CMK (cell line): ENCODE data around the gene SRRM5.
"Not testable (repeated sequence)": the region's sequence is repeated elsewhere in the genome, so short reads cannot be mapped to it uniquely, and the experiment has no call there.

Experiments
- DNase-seq: peaks from one replicate; pipeline ENCODE4 v3.0.0-alpha.2; 2010; ENCODE audit warnings: low read depth

SRRM5 gene

GRCh38 chr19:43591904-43592772, 19.8 kb upstream of the SRRM5 start:
- DNase-seq = no peak

DNA sequence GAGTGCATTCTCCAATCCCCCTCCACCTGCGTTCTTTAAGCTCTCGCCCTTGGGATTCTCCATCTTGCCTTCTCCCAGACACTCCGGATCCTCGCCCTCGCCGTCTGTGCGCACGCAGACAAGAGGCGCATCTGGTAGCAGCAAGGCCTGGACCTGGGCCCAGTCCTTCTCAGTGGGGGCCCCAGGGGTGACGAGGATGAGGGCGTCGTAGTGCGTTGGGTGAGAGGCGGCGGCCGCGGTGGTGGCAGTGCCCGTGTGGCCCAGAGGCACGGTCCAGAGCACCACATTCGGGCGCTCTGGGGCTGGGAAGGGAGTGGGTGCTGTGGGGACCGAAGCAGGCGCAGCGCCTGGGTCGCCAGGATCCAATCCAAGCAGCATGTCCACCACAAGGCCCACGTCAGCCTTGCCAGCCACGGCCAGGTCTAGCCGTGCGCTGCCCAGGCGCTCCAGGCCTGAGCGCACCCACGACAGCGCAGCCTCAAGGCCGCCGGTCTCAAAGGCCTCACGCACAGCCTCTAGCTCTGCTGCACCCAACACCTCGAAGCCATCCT, 19.0 kb upstream of the SRRM5 start:
- no peak for DNase-seq

GRCh38 chr19:43594081-43594697, 17.7 kb upstream of the SRRM5 start:
- DNase-seq = no peak

DNA sequence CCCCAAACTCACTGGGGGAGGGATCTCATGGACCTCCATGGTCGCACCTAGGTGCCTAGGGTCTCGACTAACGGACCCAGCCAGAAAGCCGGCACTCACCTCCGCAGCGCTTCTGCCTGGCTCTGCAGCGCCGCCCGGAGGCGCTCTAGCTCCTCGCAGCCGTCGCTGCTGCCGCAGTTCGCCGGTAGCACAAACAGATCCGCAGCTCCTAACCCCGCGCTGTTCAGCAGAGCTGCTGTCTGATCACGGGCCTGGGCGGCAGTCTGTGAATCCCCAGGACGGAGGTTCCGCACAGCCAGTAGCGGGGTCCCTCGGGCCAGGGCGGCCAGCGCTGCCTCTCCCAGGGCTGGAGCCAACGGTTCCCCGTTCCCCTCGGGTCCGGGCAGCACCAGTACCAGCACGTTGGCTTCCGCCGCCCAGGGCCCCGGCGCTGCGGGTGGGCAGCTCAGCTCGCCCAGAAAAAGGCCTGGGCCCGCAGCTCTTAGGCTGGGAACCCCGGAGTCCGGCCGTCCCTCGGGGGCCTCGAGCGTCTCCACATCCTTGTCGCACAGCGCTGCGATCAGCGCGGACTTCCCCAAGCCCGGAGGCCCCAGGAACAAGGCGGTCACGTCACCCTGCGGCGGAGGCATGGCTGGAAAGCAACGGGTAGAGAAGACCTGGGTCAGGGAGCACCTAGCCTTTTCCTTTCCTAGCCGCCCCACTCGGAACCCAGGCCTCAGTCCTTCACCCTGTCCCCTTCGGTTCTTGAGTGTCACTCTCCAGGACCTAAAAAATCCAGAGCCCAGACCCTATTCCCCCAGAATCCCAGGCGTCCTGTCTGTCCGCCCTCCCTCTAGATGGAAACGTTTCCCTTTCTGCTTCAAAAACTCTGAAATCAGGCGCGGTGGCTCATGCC, 16.9 kb upstream of the SRRM5 start:
- DNase-seq = no peak

DNA sequence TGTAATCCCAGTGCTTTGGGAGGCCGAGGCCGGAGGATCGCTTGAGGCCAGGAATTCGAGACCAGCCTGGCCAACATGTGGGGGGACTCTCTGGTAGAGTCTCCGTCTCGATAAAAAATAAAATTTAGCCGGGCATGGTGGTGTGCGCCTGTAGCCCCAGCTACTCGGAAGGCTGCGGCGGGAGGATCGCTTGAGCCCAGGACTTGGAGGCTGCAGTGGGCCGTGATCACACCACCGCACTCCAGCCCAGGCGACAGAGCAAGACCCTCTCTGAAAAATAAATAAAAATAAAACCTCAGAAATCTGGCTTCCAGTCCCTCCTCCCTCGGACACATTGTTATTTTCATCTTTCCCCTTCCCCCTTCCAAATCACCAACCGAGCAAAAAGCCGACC, 16.3 kb upstream of the SRRM5 start:
- DNase-seq = no peak

DNA sequence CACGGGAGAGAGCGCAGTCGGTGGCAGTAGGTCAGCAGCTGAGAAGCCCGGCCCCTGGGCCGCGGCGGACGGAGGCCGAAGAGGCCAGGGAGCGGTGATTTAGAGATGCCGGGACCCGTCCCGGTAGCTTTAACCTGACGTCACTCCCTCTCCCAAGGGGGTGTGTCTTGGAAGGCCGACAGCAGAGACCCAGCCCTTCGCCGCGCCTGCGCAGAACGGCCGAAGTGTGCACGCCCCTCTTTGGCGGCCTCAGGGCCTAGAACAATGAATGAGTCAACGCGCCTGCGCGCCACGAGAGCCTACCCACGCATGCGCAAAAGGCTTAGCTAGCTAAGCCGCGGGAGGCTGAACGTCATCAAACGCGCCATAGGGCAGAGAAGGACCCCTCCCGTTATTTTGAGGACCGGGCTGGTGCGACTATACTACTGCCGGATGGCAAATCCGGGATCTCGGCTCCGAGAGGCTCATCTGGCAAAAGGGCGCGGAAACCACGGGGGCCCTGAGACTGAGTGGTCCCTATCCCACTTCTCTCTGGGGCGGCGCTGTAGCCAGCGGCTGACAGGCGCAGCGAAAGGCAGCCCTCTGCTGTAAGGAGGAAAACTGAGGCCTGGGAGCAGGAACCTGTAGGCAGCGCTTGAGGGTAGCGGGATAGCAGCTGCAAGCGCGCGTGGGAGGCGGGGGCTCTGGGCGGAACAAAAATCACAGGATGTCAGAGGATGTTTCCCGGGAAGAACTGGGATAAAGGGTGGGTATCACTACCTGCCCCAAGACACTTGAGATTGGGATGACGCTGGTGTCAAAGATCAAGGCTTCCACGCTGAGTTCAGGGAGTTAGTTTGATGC, 15.7 kb upstream of the SRRM5 start, which contains the start of the genes IRGQ and ZNF576:
Gene IRGQ (minus strand): TSS at position 136 of the 843 bp plus-strand sequence. CDS start 796 bp downstream, outside the sequence.
Gene ZNF576 (plus strand): TSS at position 597 of the 843 bp plus-strand sequence. CDS start 514 bp downstream, outside the sequence.
- DNase-seq = peak; percentile 98

- DNase-seq = no peak
Observed at GRCh38 chr19:43596842-43597461, 14.9 kb upstream of the SRRM5 start.

DNA sequence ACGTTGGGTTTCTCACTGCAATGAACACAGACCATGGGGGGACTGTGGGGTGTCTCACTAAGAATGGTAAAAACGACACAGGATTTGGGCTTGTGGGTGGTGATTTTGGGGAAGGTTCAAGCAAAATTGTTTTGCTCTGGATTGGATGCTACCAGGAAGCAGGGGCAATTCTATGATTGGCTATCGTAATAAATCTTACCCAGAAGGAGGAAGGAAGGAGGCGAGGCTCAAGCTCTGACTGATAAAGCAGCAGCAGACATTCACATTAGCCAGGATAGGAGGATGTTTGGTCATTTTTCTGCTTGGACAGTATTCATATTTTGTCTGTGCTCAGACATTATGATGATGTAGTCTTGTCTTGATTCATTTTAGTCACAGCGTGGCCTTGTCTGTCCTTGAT, 14.0 kb upstream of the SRRM5 start:
- DNase-seq = no peak

- DNase-seq = no peak
Observed at GRCh38 chr19:43598445-43599240, 13.2 kb upstream of the SRRM5 start.

DNA sequence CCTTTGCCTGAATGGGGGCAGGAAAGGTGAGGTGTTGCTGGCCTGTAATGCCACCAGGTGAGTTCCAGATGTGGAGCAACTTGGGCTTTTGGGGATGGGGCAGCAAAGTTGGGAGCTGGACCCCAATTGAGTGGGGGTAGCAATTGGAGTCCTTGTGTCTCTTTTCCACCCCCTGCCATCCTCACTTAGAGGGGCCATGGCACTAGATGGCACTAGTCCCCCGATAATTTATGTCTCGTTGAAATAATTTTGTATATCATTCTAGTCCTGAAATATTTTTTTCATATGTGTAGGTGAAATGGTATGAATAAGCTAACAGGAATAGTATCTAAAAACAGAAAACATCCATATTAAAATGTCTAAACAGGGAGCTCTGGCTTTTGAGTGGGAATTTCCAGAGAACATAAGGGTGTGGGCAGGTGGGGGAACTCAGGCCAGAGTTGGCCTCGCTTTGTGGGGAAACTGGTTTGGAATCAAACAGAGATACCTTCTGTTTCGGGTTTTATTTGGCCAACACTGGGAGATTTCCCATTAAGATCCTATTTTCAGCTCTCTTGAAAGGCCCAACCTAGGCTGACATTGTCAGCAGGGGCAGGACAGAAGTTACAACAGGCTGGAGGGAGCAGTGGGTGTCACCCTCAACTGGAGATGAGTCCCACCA, 12.1 kb upstream of the SRRM5 start:
- no peak for DNase-seq

DNA sequence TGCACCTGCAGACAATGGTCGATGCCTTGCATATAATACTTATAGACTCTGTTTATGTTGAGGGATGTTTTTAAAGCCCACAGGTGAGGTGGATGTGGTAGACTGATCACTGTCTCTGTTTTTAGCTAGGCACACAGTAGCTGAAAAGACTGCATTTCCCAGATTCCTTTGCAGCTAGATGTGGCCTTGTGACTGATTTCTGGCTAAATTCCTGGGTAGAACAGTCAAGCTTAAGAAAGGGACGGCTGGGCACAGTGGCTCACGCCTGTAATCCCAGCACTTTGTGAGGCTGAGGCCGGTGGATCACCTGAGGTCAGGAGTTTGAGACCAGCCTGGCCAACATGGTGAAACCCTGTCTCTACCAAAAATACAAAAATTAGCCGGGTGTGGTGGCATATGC, 11.6 kb upstream of the SRRM5 start:
- DNase-seq = not testable (repeated sequence)

- DNase-seq = no peak
Observed at GRCh38 chr19:43605875-43606568, 5.9 kb upstream of the SRRM5 start.

- DNase-seq = no peak
Observed at GRCh38 chr19:43606569-43607229, 5.2 kb upstream of the SRRM5 start.

DNA sequence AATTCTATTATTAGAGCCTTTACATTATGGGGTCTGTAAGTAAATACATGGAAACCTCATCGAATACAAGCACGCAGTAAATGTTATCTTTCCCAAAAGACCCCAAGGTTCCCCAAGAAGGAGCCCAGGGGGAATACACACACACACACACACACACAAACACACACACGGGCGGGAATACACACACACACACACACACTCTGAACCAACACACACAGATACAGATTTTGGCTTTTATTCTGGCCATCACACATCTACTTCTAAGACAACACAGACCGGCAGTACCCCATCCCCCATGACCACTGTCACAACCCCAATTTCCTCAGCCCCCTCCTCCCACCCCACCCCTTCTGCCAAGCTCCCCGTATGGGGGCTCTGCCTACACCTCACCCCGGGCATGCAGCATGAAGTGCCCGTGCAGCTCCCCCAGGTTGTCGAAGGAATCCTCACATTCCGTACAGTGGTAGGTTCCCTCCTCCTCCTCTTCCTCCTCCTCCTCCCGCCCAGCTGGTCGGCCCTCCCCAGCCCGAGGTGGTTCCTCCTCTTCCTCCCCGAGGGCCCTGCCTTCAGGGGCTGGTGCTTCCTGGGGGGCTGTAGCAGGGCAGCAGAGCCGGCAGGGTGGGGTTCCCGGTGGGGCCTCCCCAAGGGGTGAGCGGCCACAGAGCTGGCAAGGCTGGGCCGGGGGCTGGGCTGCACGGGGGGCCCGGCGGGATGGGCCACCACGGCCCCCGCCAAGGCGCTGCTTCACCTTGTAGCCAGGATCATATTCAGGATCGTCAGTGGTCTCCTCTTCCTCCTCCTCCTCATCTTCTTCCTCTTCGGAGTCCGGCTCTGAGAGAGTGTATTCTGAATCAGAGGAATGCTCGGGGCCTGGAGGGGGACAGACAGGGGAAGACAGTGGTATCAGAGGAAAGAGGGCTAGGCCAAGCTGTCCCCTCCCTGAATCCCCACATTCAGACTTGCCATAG, 4.4 kb upstream of the SRRM5 start:
- DNase-seq = no peak

DNA sequence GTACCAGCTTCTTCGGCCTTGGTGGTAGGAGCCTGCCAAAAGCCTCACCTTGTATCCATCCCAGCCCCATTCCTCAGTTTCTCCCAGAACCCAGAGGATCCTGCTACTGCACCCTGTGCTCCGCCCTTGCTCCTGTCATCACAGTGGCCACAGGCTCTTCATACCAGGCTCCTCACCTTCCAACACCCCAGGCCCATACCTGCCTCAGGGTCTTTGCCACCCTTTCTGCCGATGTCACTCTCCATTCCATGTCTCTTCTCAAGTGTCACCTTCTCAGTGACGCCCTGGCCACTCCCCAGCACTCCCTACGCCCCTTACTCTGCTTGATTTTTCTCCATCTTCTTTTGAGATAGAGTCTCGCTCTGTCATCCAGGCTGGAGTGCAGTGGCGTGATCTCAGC, 2.0 kb upstream of the SRRM5 start:
- DNase-seq = no peak

DNA sequence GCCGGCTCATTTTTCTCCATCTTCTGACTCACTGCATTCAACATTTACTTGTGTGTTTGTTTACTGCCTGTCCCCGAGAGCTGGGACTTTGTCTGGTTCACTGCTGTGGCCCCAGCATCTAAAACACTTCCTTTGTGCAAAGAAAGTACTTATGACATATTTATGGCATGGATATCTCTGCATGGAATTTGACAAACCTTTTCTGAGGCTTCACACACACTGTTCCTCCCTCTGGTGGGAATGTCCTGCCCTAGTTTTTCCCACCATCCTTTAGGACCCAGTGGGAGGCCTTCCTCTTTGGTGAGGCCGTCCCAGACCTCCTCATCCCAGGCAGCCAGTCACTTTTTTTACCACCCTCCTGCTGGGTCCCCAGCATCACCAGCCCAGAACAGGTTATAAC, 1.4 kb upstream of the SRRM5 start:
- DNase-seq = no peak

DNA sequence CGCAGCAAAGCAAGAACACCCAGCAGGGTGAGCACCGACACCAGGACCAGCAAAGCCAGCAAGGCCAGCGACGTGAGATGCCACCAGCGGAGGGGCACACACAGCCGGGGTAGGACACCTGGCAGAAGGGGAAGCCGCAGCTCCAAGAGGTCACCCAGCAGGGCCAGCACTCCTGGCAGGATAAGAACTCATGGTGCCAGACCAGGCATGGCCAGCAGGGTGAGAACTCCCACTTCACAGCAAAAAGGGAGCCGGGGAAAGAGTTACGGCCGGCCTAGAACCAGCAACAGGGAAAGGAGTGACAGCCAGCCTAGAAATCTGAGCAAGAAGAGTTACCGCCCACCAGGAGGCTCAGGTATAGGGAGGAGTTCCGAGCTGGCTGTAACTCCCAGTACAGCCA, 486 bp downstream of the SRRM5 start:
- DNase-seq = no peak
